ENCODE measurements around the gene CAVIN1.

The CAVIN1 gene

GRCh38 chr17:42422958-42423712, at the start of gene CAVIN1:
CAVIN1 (minus strand) TSS chr17:42423256; CDS start chr17:42423097, 159 bp downstream.
- H3K36me3 ChIP-seq (ENCODE audit: control insufficient read depth in 2 of 2, insufficient read depth in 2 of 2, low read length in 2 of 2), result no peaks in the 10 kb centered on the region
- no peaks in the 10 kb centered on the region for H3K9me3 ChIP-seq (ENCODE audit: control insufficient read depth in 2 of 2, low read length in 2 of 2)
- peaks cover 3 to 9% of the 10 kb centered on the region in 2 donors for H3K27me3 ChIP-seq (ENCODE audit: control insufficient read depth in 2 of 2, insufficient read depth in 2 of 2, low read length in 2 of 2)
- H3K4me3 ChIP-seq (ENCODE audit: low read length in 2 of 2), result peak within 1 kb of the TSS; percentile 72 to 80
- peak within 1 kb of the TSS; percentile 80 to 89 for H3K27ac ChIP-seq (ENCODE audit: low read depth in 2 of 2, low read length in 2 of 2)
- H3K9ac ChIP-seq (ENCODE audit: low read depth in 1 of 2, low read length in 2 of 2), result peak within 1 kb of the TSS; percentile 71 to 76
- peaks cover 8 to 11% of the 10 kb centered on the region in 2 donors for H3K4me1 ChIP-seq (ENCODE audit: control insufficient read depth in 2 of 2, insufficient read depth in 2 of 2, low read length in 2 of 2)

GRCh38 chr17:42467889-42468288, 44.8 kb upstream of the CAVIN1 start:
- Histone ChIP-seq H3K27me3 (ENCODE audit: control insufficient read depth in 2 of 2, insufficient read depth in 2 of 2, low read length in 2 of 2) (no peaks in the 10 kb centered on the region), H3K9ac (ENCODE audit: low read depth in 1 of 2, low read length in 2 of 2) (no peak overlapping the region), H3K27ac (ENCODE audit: low read depth in 2 of 2, low read length in 2 of 2) (no peak overlapping the region), H3K4me1 (ENCODE audit: control insufficient read depth in 2 of 2, insufficient read depth in 2 of 2, low read length in 2 of 2) (peaks cover 0 to 2% of the 10 kb centered on the region in 2 donors), H3K36me3 (ENCODE audit: control insufficient read depth in 2 of 2, insufficient read depth in 2 of 2, low read length in 2 of 2) (peaks cover 31 to 44% of the 10 kb centered on the region in 2 donors), H3K4me3 (ENCODE audit: low read length in 2 of 2) (no peak overlapping the region), H3K9me3 (ENCODE audit: control insufficient read depth in 2 of 2, low read length in 2 of 2) (no peaks in the 10 kb centered on the region)

- Histone ChIP-seq H3K27ac (ENCODE audit: low read depth in 2 of 2, low read length in 2 of 2) (no peak overlapping the region), H3K9me3 (ENCODE audit: control insufficient read depth in 2 of 2, low read length in 2 of 2) (no peaks in the 10 kb centered on the region), H3K4me1 (ENCODE audit: control insufficient read depth in 2 of 2, insufficient read depth in 2 of 2, low read length in 2 of 2) (peaks cover 6 to 15% of the 10 kb centered on the region in 2 donors), H3K4me3 (ENCODE audit: low read length in 2 of 2) (no peak overlapping the region), H3K36me3 (ENCODE audit: control insufficient read depth in 2 of 2, insufficient read depth in 2 of 2, low read length in 2 of 2) (peaks cover 15 to 36% of the 10 kb centered on the region in 2 donors), H3K27me3 (ENCODE audit: control insufficient read depth in 2 of 2, insufficient read depth in 2 of 2, low read length in 2 of 2) (no peaks in the 10 kb centered on the region), H3K9ac (ENCODE audit: low read depth in 1 of 2, low read length in 2 of 2) (no peak overlapping the region)
These were observed 40.9 kb upstream of the CAVIN1 start for GRCh38 chr17:42463976-42464400.

GRCh38 chr17:42460371-42460770, 37.3 kb upstream of the CAVIN1 start:
- peaks cover 3 to 13% of the 10 kb centered on the region in 2 donors for H3K36me3 ChIP-seq (ENCODE audit: control insufficient read depth in 2 of 2, insufficient read depth in 2 of 2, low read length in 2 of 2)
- peak overlapping the region; percentile 97 to 98 for H3K27ac ChIP-seq (ENCODE audit: low read depth in 2 of 2, low read length in 2 of 2)
- H3K27me3 ChIP-seq (ENCODE audit: control insufficient read depth in 2 of 2, insufficient read depth in 2 of 2, low read length in 2 of 2), result no peaks in the 10 kb centered on the region
- no peak overlapping the region for H3K9ac ChIP-seq (ENCODE audit: low read depth in 1 of 2, low read length in 2 of 2)
- H3K9me3 ChIP-seq (ENCODE audit: control insufficient read depth in 2 of 2, low read length in 2 of 2), result no peaks in the 10 kb centered on the region
- H3K4me3 ChIP-seq (ENCODE audit: low read length in 2 of 2), result peak overlapping the region; percentile 91 to 94
- H3K4me1 ChIP-seq (ENCODE audit: control insufficient read depth in 2 of 2, insufficient read depth in 2 of 2, low read length in 2 of 2), result peaks cover 8 to 18% of the 10 kb centered on the region in 2 donors

- Histone ChIP-seq H3K4me1 (ENCODE audit: control insufficient read depth in 2 of 2, insufficient read depth in 2 of 2, low read length in 2 of 2) (peaks cover 8 to 18% of the 10 kb centered on the region in 2 donors), H3K9me3 (ENCODE audit: control insufficient read depth in 2 of 2, low read length in 2 of 2) (no peaks in the 10 kb centered on the region), H3K9ac (ENCODE audit: low read depth in 1 of 2, low read length in 2 of 2) (peak overlapping the region in 1 of 2 donors; percentile 99), H3K27ac (ENCODE audit: low read depth in 2 of 2, low read length in 2 of 2) (peak overlapping the region; percentile 97 to 98), H3K4me3 (ENCODE audit: low read length in 2 of 2) (peak overlapping the region; percentile 91 to 94), H3K36me3 (ENCODE audit: control insufficient read depth in 2 of 2, insufficient read depth in 2 of 2, low read length in 2 of 2) (peaks cover 3 to 13% of the 10 kb centered on the region in 2 donors), H3K27me3 (ENCODE audit: control insufficient read depth in 2 of 2, insufficient read depth in 2 of 2, low read length in 2 of 2) (no peaks in the 10 kb centered on the region)
These were observed 36.8 kb upstream of the CAVIN1 start for GRCh38 chr17:42459801-42460281.

- no peaks in the 10 kb centered on the region for H3K9me3 ChIP-seq (ENCODE audit: control insufficient read depth in 2 of 2, low read length in 2 of 2)
- H3K4me3 ChIP-seq (ENCODE audit: low read length in 2 of 2), result peak overlapping the region; percentile 91 to 94
- no peaks in the 10 kb centered on the region for H3K27me3 ChIP-seq (ENCODE audit: control insufficient read depth in 2 of 2, insufficient read depth in 2 of 2, low read length in 2 of 2)
- peak overlapping the region; percentile 98 to 99 for H3K9ac ChIP-seq (ENCODE audit: low read depth in 1 of 2, low read length in 2 of 2)
- peaks cover 3 to 13% of the 10 kb centered on the region in 2 donors for H3K36me3 ChIP-seq (ENCODE audit: control insufficient read depth in 2 of 2, insufficient read depth in 2 of 2, low read length in 2 of 2)
- peaks cover 9 to 16% of the 10 kb centered on the region in 2 donors for H3K4me1 ChIP-seq (ENCODE audit: control insufficient read depth in 2 of 2, insufficient read depth in 2 of 2, low read length in 2 of 2)
- H3K27ac ChIP-seq (ENCODE audit: low read depth in 2 of 2, low read length in 2 of 2), result peak overlapping the region; percentile 97 to 98
These were observed 36.3 kb upstream of the CAVIN1 start for GRCh38 chr17:42459256-42459800.

- Histone ChIP-seq H3K4me3 (ENCODE audit: low read length in 2 of 2) (peak within 1 kb of the TSS; percentile 91 to 94), H3K36me3 (ENCODE audit: control insufficient read depth in 2 of 2, insufficient read depth in 2 of 2, low read length in 2 of 2) (peaks cover 3 to 9% of the 10 kb centered on the region in 2 donors), H3K9me3 (ENCODE audit: control insufficient read depth in 2 of 2, low read length in 2 of 2) (no peaks in the 10 kb centered on the region), H3K27ac (ENCODE audit: low read depth in 2 of 2, low read length in 2 of 2) (peak within 1 kb of the TSS; percentile 97 to 98), H3K9ac (ENCODE audit: low read depth in 1 of 2, low read length in 2 of 2) (peak within 1 kb of the TSS; percentile 98 to 99), H3K4me1 (ENCODE audit: control insufficient read depth in 2 of 2, insufficient read depth in 2 of 2, low read length in 2 of 2) (peaks cover 9 to 16% of the 10 kb centered on the region in 2 donors), H3K27me3 (ENCODE audit: control insufficient read depth in 2 of 2, insufficient read depth in 2 of 2, low read length in 2 of 2) (no peaks in the 10 kb centered on the region)
These were observed 35.6 kb upstream of the CAVIN1 start, which contains the start of gene ATP6V0A1 for GRCh38 chr17:42458497-42459255. ATP6V0A1 (plus strand) TSS chr17:42458878; CDS start chr17:42460895, 2,017 bp downstream.

GRCh38 chr17:42457107-42457792, 34.2 kb upstream of the CAVIN1 start:
- peaks cover 9 to 16% of the 10 kb centered on the region in 2 donors for H3K4me1 ChIP-seq (ENCODE audit: control insufficient read depth in 2 of 2, insufficient read depth in 2 of 2, low read length in 2 of 2)
- H3K27me3 ChIP-seq (ENCODE audit: control insufficient read depth in 2 of 2, insufficient read depth in 2 of 2, low read length in 2 of 2), result no peaks in the 10 kb centered on the region
- no peak overlapping the region for H3K9ac ChIP-seq (ENCODE audit: low read depth in 1 of 2, low read length in 2 of 2)
- peak overlapping the region; percentile 62 to 69 for H3K27ac ChIP-seq (ENCODE audit: low read depth in 2 of 2, low read length in 2 of 2)
- H3K4me3 ChIP-seq (ENCODE audit: low read length in 2 of 2), result peak overlapping the region in 1 of 2 donors; percentile 38
- no peaks in the 10 kb centered on the region for H3K9me3 ChIP-seq (ENCODE audit: control insufficient read depth in 2 of 2, low read length in 2 of 2)
- H3K36me3 ChIP-seq (ENCODE audit: control insufficient read depth in 2 of 2, insufficient read depth in 2 of 2, low read length in 2 of 2), result peaks cover 3 to 9% of the 10 kb centered on the region in 2 donors

- Histone ChIP-seq H3K27me3 (ENCODE audit: control insufficient read depth in 2 of 2, insufficient read depth in 2 of 2, low read length in 2 of 2) (no peaks in the 10 kb centered on the region), H3K36me3 (ENCODE audit: control insufficient read depth in 2 of 2, insufficient read depth in 2 of 2, low read length in 2 of 2) (peaks cover 0 to 4% of the 10 kb centered on the region in 2 donors), H3K4me1 (ENCODE audit: control insufficient read depth in 2 of 2, insufficient read depth in 2 of 2, low read length in 2 of 2) (peaks cover 9 to 16% of the 10 kb centered on the region in 2 donors), H3K27ac (ENCODE audit: low read depth in 2 of 2, low read length in 2 of 2) (peak overlapping the region; percentile 62 to 69), H3K4me3 (ENCODE audit: low read length in 2 of 2) (peak overlapping the region in 1 of 2 donors; percentile 38), H3K9ac (ENCODE audit: low read depth in 1 of 2, low read length in 2 of 2) (peak overlapping the region; percentile 0 to 27), H3K9me3 (ENCODE audit: control insufficient read depth in 2 of 2, low read length in 2 of 2) (no peaks in the 10 kb centered on the region)
These were observed 33.4 kb upstream of the CAVIN1 start for GRCh38 chr17:42456223-42457106.

Data from mucosa of rectum (tissue), 2 donors.